ENCODE measurements around the gene NEURL1. TPM values are rescaled to one million over a fixed set of nuclear protein-coding genes. Genes with fewer than 3 reads are reported as not detected.

NEURL1 gene
- total RNA-seq, 1 experiment from 2014 or later: 4.8 TPM

- Histone ChIP-seq H3K79me2 (ENCODE audit: low read depth) (no peaks in the 10 kb centered on the region), H3K4me3 (no peak overlapping the region), H3F3A (ENCODE audit: insufficient read depth, low read depth) (no peaks in the 10 kb centered on the region; the same call in 1 of the 2 replicates), H3K4me1 (replicated peaks; ENCODE audit: insufficient read depth) (0 out of 2 replicates have a peak, but pooled peaks cover under 1% of the 10 kb centered on the region), H2AFZ (no peak overlapping the region), H3K9me2 (ENCODE audit: insufficient read depth) (no peaks in the 10 kb centered on the region), H3K27me3 (ENCODE audit: insufficient read depth, low read depth) (no peaks in the 10 kb centered on the region), H3K4me2 (no peak overlapping the region), H4K20me1 (ENCODE audit: insufficient read depth) (no peaks in the 10 kb centered on the region), H3K27ac (no peak overlapping the region), H3K9me3 (ENCODE audit: insufficient read depth, low read depth) (no peaks in the 10 kb centered on the region), H3K36me3 (ENCODE audit: low read depth) (no peaks in the 10 kb centered on the region)
- TF ChIP-seq EZH2 (IDR thresholded peaks at IDR 0.05; ENCODE audit: low read depth) (no peak), CTCF (conservative IDR thresholded peaks at IDR 0.05) (no peak)
- ChIA-PET CTCF (no interaction called here), POLR2A (ENCODE audit: unreplicated experiment) (no interaction called here)
- intact Hi-C loops (cut with micrococcal nuclease; ENCODE audit: unreplicated experiment): no loop called here
- no TSS peak for BruUV-seq (replicated peaks)
- DNase-seq: no peak
Observed at GRCh38 chr10:103562383-103562782, 68.9 kb downstream of the NEURL1 start.

GRCh38 chr10:103563231-103564115, 70.0 kb downstream of the NEURL1 start:
- POLR2A ChIA-PET (ENCODE audit: unreplicated experiment): no interaction called here
- Histone ChIP-seq H3K27me3 (ENCODE audit: insufficient read depth, low read depth) (no peaks in the 10 kb centered on the region), H3K4me2 (no peak overlapping the region), H3F3A (ENCODE audit: insufficient read depth, low read depth) (no peaks in the 10 kb centered on the region; the same call in 1 of the 2 replicates), H3K9me3 (ENCODE audit: insufficient read depth, low read depth) (no peaks in the 10 kb centered on the region), H2AFZ (no peak overlapping the region), H3K4me3 (no peak overlapping the region), H4K20me1 (ENCODE audit: insufficient read depth) (no peaks in the 10 kb centered on the region), H3K36me3 (ENCODE audit: low read depth) (no peaks in the 10 kb centered on the region), H3K79me2 (ENCODE audit: low read depth) (no peaks in the 10 kb centered on the region), H3K4me1 (replicated peaks; ENCODE audit: insufficient read depth) (peaks cover 6% of the 10 kb centered on the region; the same call in 1 of the 2 replicates), H3K9me2 (ENCODE audit: insufficient read depth) (no peaks in the 10 kb centered on the region), H3K27ac (no peak overlapping the region)
- CTCF ChIA-PET: interaction anchor here (1.0 kb wide), 1 partner anchor 35 kb away, joined by 3 read pairs; no protein-coding TSS in a partner anchor
- no TSS peak for BruUV-seq (replicated peaks)
- intact Hi-C loops (cut with micrococcal nuclease; ENCODE audit: unreplicated experiment): no loop called here
- no peak for TF ChIP-seq EZH2 (IDR thresholded peaks at IDR 0.05; ENCODE audit: low read depth)
- no peak for TF ChIP-seq CTCF (conservative IDR thresholded peaks at IDR 0.05)
- no peak for DNase-seq

GRCh38 chr10:103564116-103564501, 70.6 kb downstream of the NEURL1 start:
- no peaks in the 10 kb centered on the region for H3K79me2 ChIP-seq (ENCODE audit: low read depth)
- no peak for TF ChIP-seq CTCF (conservative IDR thresholded peaks at IDR 0.05)
- CTCF ChIA-PET: interaction anchor here (1.0 kb wide), 1 partner anchor 36 kb away, joined by 3 read pairs; no protein-coding TSS in a partner anchor
- intact Hi-C loops (cut with micrococcal nuclease; ENCODE audit: unreplicated experiment): no loop called here
- H3K4me3 ChIP-seq: no peak overlapping the region
- H3K9me2 ChIP-seq (ENCODE audit: insufficient read depth): no peaks in the 10 kb centered on the region
- no peak overlapping the region for H3K4me2 ChIP-seq
- no peak overlapping the region for H3K27ac ChIP-seq
- no peaks in the 10 kb centered on the region for H3K36me3 ChIP-seq (ENCODE audit: low read depth)
- H3F3A ChIP-seq (ENCODE audit: insufficient read depth, low read depth): no peaks in the 10 kb centered on the region; the same call in 1 of the 2 replicates
- H2AFZ ChIP-seq: no peak overlapping the region
- no TSS peak for BruUV-seq (replicated peaks)
- no peaks in the 10 kb centered on the region for H3K9me3 ChIP-seq (ENCODE audit: insufficient read depth, low read depth)
- POLR2A ChIA-PET (ENCODE audit: unreplicated experiment): no interaction called here
- DNase-seq: no peak
- no peaks in the 10 kb centered on the region for H3K27me3 ChIP-seq (ENCODE audit: insufficient read depth, low read depth)
- H4K20me1 ChIP-seq (ENCODE audit: insufficient read depth): no peaks in the 10 kb centered on the region
- peaks cover 6% of the 10 kb centered on the region; the same call in 1 of the 2 replicates for H3K4me1 ChIP-seq (replicated peaks; ENCODE audit: insufficient read depth)
